HepG2 (cell line): ENCODE data around the gene MSRB3. TPM values are rescaled to one million over a fixed set of nuclear protein-coding genes. Genes with fewer than 3 reads are reported as not detected.

Experiments
- ATAC-seq: fragments of 200-7000 bp; cut with Tn5 transposase; 3 replicates; pipeline ENCODE4 v1.9.1; 2020; ENCODE audit warnings: mild to moderate bottlenecking, moderate library complexity
- BruUV-seq: library from RNA; stranded (reverse); fragments of 400-500 nt; replicated peaks from 2 replicates; lab custom pipeline; 2021; lab: Mats Ljungman, UMichigan
- CTCF ChIA-PET: fragments of 300-600 bp; formaldehyde crosslinking; extraction: SDS; loops from one replicate; lab custom pipeline; 2021; ENCODE audit warnings: low total read pairs, inconsistent platforms, low intra/inter-chr PET ratio; lab: Yijun Ruan, JAX
- POLR2A ChIA-PET: fragments of 350-600 bp; sonication (Branson Sonifier 250); formaldehyde crosslinking; loops from one replicate; lab custom pipeline; 2020; ENCODE audit warnings: antibody characterized with exemption, inconsistent platforms; lab: Yijun Ruan, JAX
- DNase-seq: peaks from one replicate; pipeline ENCODE4 v3.0.0-alpha.2; 2015; ENCODE audit warnings: low spot score
- FAIRE-seq: peaks from 3 replicates; lab custom pipeline; 2011; peaks lifted over from hg19 to GRCh38; lab: Jason Lieb, UNC
- H2AFZ ChIP-seq: one replicate; pipeline ENCODE4 v1.6.1; 2011; ENCODE audit warnings: low read length, inconsistent platforms
- H3K27ac ChIP-seq: fragments of 300-600 bp; 3 replicates; pipeline ENCODE4 v1.8.0; 2011; ENCODE audit warnings: mixed run types, mild to moderate bottlenecking, mixed read lengths, low read length, inconsistent platforms; ENCODE audit not compliant: insufficient read depth; ENCODE audit errors: extremely low read length
- H3K27me3 ChIP-seq, 2 experiments: fragments of 200-600 bp in 1 of 2; 2 replicates in 1 of 2; 3 replicates in 1 of 2; pipeline versions ENCODE4 v1.6.0 to v1.8.0; 2011; ENCODE audit warnings: low read length in 2 of 2, mild to moderate bottlenecking in 2 of 2, moderate library complexity in 2 of 2, inconsistent platforms in 1 of 2; ENCODE audit not compliant: insufficient read depth in 2 of 2, control insufficient read depth in 1 of 2
- H3K36me3 ChIP-seq, 2 experiments: fragments of 200-600 bp in 1 of 2; replicated peaks in 1 of 2; 2 replicates in 1 of 2; 3 replicates in 1 of 2; pipeline versions ENCODE4 v1.5.1 to v1.8.0; 2011; ENCODE audit warnings: low read length in 2 of 2, inconsistent platforms in 1 of 2; ENCODE audit not compliant: insufficient read depth in 2 of 2, control insufficient read depth in 1 of 2
- H3K4me1 ChIP-seq: 2 replicates; pipeline ENCODE4 v1.5.1; 2012; ENCODE audit warnings: low read length, inconsistent platforms; ENCODE audit not compliant: insufficient read depth
- H3K4me2 ChIP-seq: 2 replicates; pipeline ENCODE4 v1.6.0; 2011; ENCODE audit warnings: low read depth, low read length, inconsistent platforms
- H3K4me3 ChIP-seq, 3 experiments: fragments of 200-600 bp in 1 of 3; sonication (generic), shearing (Covaris generic) in 1 of 3; replicated peaks in 1 of 3; 2 replicates each; pipeline ENCODE4 v1.5.1; 2011 to 2016; ENCODE audit warnings: low read length in 3 of 3, inconsistent platforms in 2 of 3, low read depth in 2 of 3, mild to moderate bottlenecking in 2 of 3, control low read depth in 1 of 3, mixed read lengths in 1 of 3; ENCODE audit not compliant: insufficient read depth in 1 of 3
- H3K79me2 ChIP-seq: one replicate; pipeline ENCODE4 v1.6.1; 2011; ENCODE audit warnings: low read length, inconsistent platforms; ENCODE audit not compliant: insufficient read depth
- H3K9ac ChIP-seq: 2 replicates; pipeline ENCODE4 v1.6.0; 2011; ENCODE audit warnings: mild to moderate bottlenecking, low read depth, low read length, inconsistent platforms; ENCODE audit not compliant: insufficient read depth
- H3K9me3 ChIP-seq: 2 replicates; pipeline ENCODE4 v1.5.1; 2012; ENCODE audit warnings: mild to moderate bottlenecking, low read length
- H4K20me1 ChIP-seq: 2 replicates; pipeline ENCODE4 v1.6.0; 2011; ENCODE audit warnings: inconsistent platforms, mild to moderate bottlenecking, low read length, moderate library complexity; ENCODE audit not compliant: insufficient read depth
- ATF7-NPFF ChIP-seq: sonication (generic); formaldehyde crosslinking; IDR thresholded peaks from 2 replicates; pipeline ENCODE4 v1.8.1; 2023; ENCODE audit warnings: mild to moderate bottlenecking, low read depth, missing genetic modification reagents, moderate library complexity
- NBN ChIP-seq: fragments of 450-650 bp; conservative IDR thresholded peaks from 2 replicates; pipeline ENCODE4 v1.6.1; 2017
- PAX8 ChIP-seq: sonication (generic); formaldehyde crosslinking; IDR thresholded peaks from 2 replicates; pipeline ENCODE4 v1.8.0; 2022; ENCODE audit warnings: mild to moderate bottlenecking, missing genetic modification reagents, borderline replicate concordance
- XBP1 ChIP-seq: sonication (generic); formaldehyde crosslinking; IDR thresholded peaks from 2 replicates; pipeline ENCODE4 v1.5.0; 2020; ENCODE audit warnings: missing genetic modification reagents
- ZBTB21 ChIP-seq: sonication (generic); formaldehyde crosslinking; IDR thresholded peaks from 2 replicates; pipeline ENCODE4 v1.4.0; 2020; ENCODE audit warnings: missing genetic modification reagents
- ZBTB42 ChIP-seq: sonication (generic); formaldehyde crosslinking; IDR thresholded peaks from 2 replicates; pipeline ENCODE4 v1.5.0; 2020; ENCODE audit warnings: mild to moderate bottlenecking, missing genetic modification reagents
- ZFP1 ChIP-seq: IDR thresholded peaks from 2 replicates; pipeline ENCODE4 v1.6.1; 2016
- ZNF264 ChIP-seq: sonication (generic); formaldehyde crosslinking; IDR thresholded peaks from 2 replicates; pipeline ENCODE4 v1.4.0; 2020; ENCODE audit warnings: missing genetic modification reagents
- ZNF761 ChIP-seq: sonication (generic); formaldehyde crosslinking; conservative IDR thresholded peaks from 2 replicates; pipeline ENCODE4 v1.4.0; 2020; ENCODE audit warnings: mild to moderate bottlenecking, missing genetic modification reagents
- WGBS: methylation state at CpG from one replicate; pipeline ENCODE4 v1.1.6; 2017; ENCODE audit warnings: low lambda C conversion rate; 5-methylcytosine and 5-hydroxymethylcytosine counted together
- in situ Hi-C: cut with HindIII; loops from 2 replicates; pipeline ENCODE4 v1.10.0; 2017; ENCODE audit warnings: low pct_unique_long_range_greater_than_20kb; ENCODE audit not compliant: extremely low pct_ligation_motif_present
- intact Hi-C: fragments of 100-400 bp; cut with micrococcal nuclease; formaldehyde crosslinking; loops from one replicate; pipeline ENCODE4 v1.10.0; 2022; ENCODE audit not compliant: unreplicated experiment
- polyA plus RNA-seq, 8 experiments: library from polyadenylated mRNA; depleted of rRNA in 3 of 8; stranded (reverse) in 7 of 8; unstranded in 1 of 8; fragments of >200 nt; fragmentation: Illumina TruSeq in 4 of 8; extraction: Trizol in 4 of 8; gene quantifications; 2 replicates each; pipeline versions ENCODE4 v1.2.1 to v1.2.3, GENCODE V29; 2011 to 2016; ENCODE audit warnings: low read depth in 4 of 8, missing spikeins in 1 of 8, mixed read lengths in 1 of 8; ENCODE audit not compliant: insufficient read depth in 1 of 8
- total RNA-seq, 5 experiments: library from RNA; depleted of rRNA; stranded (reverse); fragments of >200 nt; fragmentation: Illumina TruSeq; extraction: Trizol; gene quantifications; 2 replicates each; pipeline ENCODE4 v1.2.3, GENCODE V29; 2016; ENCODE audit warnings: low read depth in 1 of 5
- TF ChIP-seq, protein P1 (sequence below): sonication (generic); formaldehyde crosslinking; IDR thresholded peaks from 2 replicates; pipeline ENCODE4 v1.4.0; 2020; ENCODE audit warnings: missing genetic modification reagents, borderline replicate concordance

MSRB3 gene
- total and polyA plus RNA-seq, 2 of the 13 experiments (the other 11 are each of a cell fraction or from before 2014, with no cell fraction given) = 1.5 to 1.9 TPM

DNA sequence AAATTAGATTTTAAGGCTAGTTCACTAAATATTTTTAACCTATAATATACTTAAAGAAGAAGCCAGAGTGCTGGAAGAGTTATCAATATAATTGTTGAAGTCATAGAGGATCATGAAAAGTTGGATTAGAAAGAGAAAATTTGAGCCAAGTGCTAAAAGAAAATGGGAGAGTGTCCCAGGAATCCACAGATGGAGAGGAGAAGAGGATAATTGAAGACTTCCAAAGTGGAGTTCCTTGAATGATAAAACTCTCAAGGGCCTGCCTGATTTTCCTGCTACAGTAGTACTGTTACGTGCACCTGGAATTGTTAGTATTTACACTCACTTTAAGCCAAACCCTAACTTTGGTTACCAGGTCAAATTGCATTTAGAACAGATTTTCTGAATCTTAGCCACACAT, 113.2 kb downstream of the MSRB3 start:
- no peaks in the 10 kb centered on the region for H3K79me2 ChIP-seq
- intact Hi-C loops = no loop called here
- H3K4me2 ChIP-seq = no peak overlapping the region
- TF ChIP-seq PAX8 (CRISPR knock-in tag) = no peak
- no peak for TF ChIP-seq ZBTB42 (CRISPR knock-in tag)
- TF ChIP-seq ZNF264 (CRISPR knock-in tag) = no peak
- TF ChIP-seq XBP1 (CRISPR knock-in tag) = no peak
- TF ChIP-seq NBN = no peak
- TF ChIP-seq ZFP1 = no peak
- no peak for TF ChIP-seq ZNF761 (CRISPR knock-in tag)
- TF ChIP-seq, protein P1, sequence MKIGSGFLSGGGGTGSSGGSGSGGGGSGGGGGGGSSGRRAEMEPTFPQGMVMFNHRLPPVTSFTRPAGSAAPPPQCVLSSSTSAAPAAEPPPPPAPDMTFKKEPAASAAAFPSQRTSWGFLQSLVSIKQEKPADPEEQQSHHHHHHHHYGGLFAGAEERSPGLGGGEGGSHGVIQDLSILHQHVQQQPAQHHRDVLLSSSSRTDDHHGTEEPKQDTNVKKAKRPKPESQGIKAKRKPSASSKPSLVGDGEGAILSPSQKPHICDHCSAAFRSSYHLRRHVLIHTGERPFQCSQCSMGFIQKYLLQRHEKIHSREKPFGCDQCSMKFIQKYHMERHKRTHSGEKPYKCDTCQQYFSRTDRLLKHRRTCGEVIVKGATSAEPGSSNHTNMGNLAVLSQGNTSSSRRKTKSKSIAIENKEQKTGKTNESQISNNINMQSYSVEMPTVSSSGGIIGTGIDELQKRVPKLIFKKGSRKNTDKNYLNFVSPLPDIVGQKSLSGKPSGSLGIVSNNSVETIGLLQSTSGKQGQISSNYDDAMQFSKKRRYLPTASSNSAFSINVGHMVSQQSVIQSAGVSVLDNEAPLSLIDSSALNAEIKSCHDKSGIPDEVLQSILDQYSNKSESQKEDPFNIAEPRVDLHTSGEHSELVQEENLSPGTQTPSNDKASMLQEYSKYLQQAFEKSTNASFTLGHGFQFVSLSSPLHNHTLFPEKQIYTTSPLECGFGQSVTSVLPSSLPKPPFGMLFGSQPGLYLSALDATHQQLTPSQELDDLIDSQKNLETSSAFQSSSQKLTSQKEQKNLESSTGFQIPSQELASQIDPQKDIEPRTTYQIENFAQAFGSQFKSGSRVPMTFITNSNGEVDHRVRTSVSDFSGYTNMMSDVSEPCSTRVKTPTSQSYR (CRISPR knock-in tag) = no peak
- no peak for TF ChIP-seq ATF7-NPFF (CRISPR knock-in tag)
- TF ChIP-seq ZBTB21 (CRISPR knock-in tag) = no peak
- no peak overlapping the region for H2AFZ ChIP-seq
- H3K36me3 ChIP-seq = no peaks in the 10 kb centered on the region
- H3K9me3 ChIP-seq = peaks cover 6% of the 10 kb centered on the region; the same call in 1 of the 2 replicates
- POLR2A ChIA-PET = no interaction called here
- 92% methylated on average over 1 of the region's 1 CpG for WGBS
- in situ Hi-C loops = no loop called here
- H3K4me1 ChIP-seq = no peaks in the 10 kb centered on the region
- CTCF ChIA-PET = no interaction called here
- FAIRE-seq (no peak), ATAC-seq (no peak), DNase-seq (no peak)
- H3K27me3 ChIP-seq = no peaks in the 10 kb centered on the region
- no TSS peak for BruUV-seq
- no peak overlapping the region for H3K9ac ChIP-seq
- no peak overlapping the region for H3K4me3 ChIP-seq
- H3K27ac ChIP-seq = no peak overlapping the region
- no peaks in the 10 kb centered on the region for H4K20me1 ChIP-seq
